Activated CD4-positive, alpha-beta T cell treated with anti-CD3 and anti-CD28 coated beads for 36 hours (primary cell): ENCODE results near the gene GRID1. TPM values are rescaled to one million over a fixed set of nuclear protein-coding genes. Genes with fewer than 3 reads are reported as not detected.

Experiments used
- ATAC-seq: fragments of 200-7000 bp; cut with Tn5 transposase; one replicate; pipeline ENCODE4 v1.10.0; 2021; ENCODE audit warnings: mild to moderate bottlenecking, moderate library complexity
- CTCF ChIA-PET: fragments of 350-600 bp; sonication (Branson Sonifier 250); formaldehyde crosslinking; loops from one replicate; lab custom pipeline; 2021; ENCODE audit warnings: antibody characterized with exemption; lab: Charles Lee
- POLR2A ChIA-PET: fragments of 350-600 bp; sonication (Branson Sonifier 250); formaldehyde crosslinking; loops from one replicate; lab custom pipeline; 2021; ENCODE audit warnings: antibody characterized with exemption, inconsistent platforms; lab: Charles Lee
- DNase-seq: peaks from one replicate; pipeline ENCODE4 v3.0.0-alpha.2; 2020
- H3K27ac Mint-ChIP-seq: one replicate; pipeline ENCODE4 v1.8.0; 2021; ENCODE audit warnings: mixed read lengths
- H3K27me3 Mint-ChIP-seq: one replicate; pipeline ENCODE4 v1.8.0; 2021; ENCODE audit warnings: mixed read lengths
- H3K36me3 Mint-ChIP-seq: one replicate; pipeline ENCODE4 v1.8.0; 2021; ENCODE audit warnings: low read depth, mixed read lengths
- H3K4me1 Mint-ChIP-seq: one replicate; pipeline ENCODE4 v1.8.0; 2021; ENCODE audit warnings: mixed read lengths
- H3K4me3 Mint-ChIP-seq: one replicate; pipeline ENCODE4 v1.8.0; 2021; ENCODE audit warnings: mild to moderate bottlenecking, moderate library complexity, mixed read lengths
- H3K9me3 Mint-ChIP-seq: one replicate; pipeline ENCODE4 v1.8.0; 2021; ENCODE audit warnings: low read depth, mixed read lengths
- intact Hi-C, 2 experiments: fragments of 100-400 bp; cut with DNase I in 1 of 2; cut with micrococcal nuclease in 1 of 2; formaldehyde crosslinking; loops; one replicate each; pipeline versions ENCODE4 v1.14.2 to v1.15.1; 2022 to 2024; cut with DNase I, micrococcal nuclease
- total RNA-seq, 2 experiments: library from RNA; stranded (reverse); gene quantifications; one replicate each; pipeline ENCODE4 v1.2.3, GENCODE V29; 2021

GRID1 gene
- total RNA-seq, 2 experiments from 2014 or later = not detected

GRCh38 chr10:85643171-85643844, 723.3 kb downstream of the GRID1 start:
- intact Hi-C loops = no loop called here
- no peak for ATAC-seq
- ChIA-PET POLR2A (no interaction called here), CTCF (no interaction called here)
- Mint-ChIP-seq H3K4me3 (no peak overlapping the region), H3K27me3 (peaks cover under 1% of the 10 kb centered on the region), H3K27ac (no peak overlapping the region), H3K9me3 (no peaks in the 10 kb centered on the region), H3K36me3 (no peaks in the 10 kb centered on the region), H3K4me1 (no peaks in the 10 kb centered on the region)
- DNase-seq = no peak

- Mint-ChIP-seq H3K36me3 (no peaks in the 10 kb centered on the region), H3K4me1 (no peaks in the 10 kb centered on the region), H3K27me3 (no peaks in the 10 kb centered on the region), H3K4me3 (no peak overlapping the region), H3K9me3 (no peaks in the 10 kb centered on the region), H3K27ac (no peak overlapping the region)
- no peak for DNase-seq
- CTCF ChIA-PET = no interaction called here
- ATAC-seq = no peak
- POLR2A ChIA-PET = no interaction called here
- intact Hi-C loops = no loop called here
Observed at GRCh38 chr10:85642421-85643170, 724.0 kb downstream of the GRID1 start.

- POLR2A ChIA-PET = no interaction called here
- no peaks in the 10 kb centered on the region for H3K27me3 Mint-ChIP-seq
Observed at GRCh38 chr10:85642082-85642420, 724.5 kb downstream of the GRID1 start.

GRCh38 chr10:85641479-85642009, 725.1 kb downstream of the GRID1 start:
- POLR2A ChIA-PET = no interaction called here

More at GRCh38 chr10:85642082-85642420, 724.5 kb downstream of the GRID1 start:
- no peaks in the 10 kb centered on the region for H3K9me3 Mint-ChIP-seq
- no peak overlapping the region for H3K27ac Mint-ChIP-seq
- ATAC-seq (no peak), DNase-seq (no peak)
- no peaks in the 10 kb centered on the region for H3K4me1 Mint-ChIP-seq
- intact Hi-C loops = no loop called here
- CTCF ChIA-PET = no interaction called here
- no peaks in the 10 kb centered on the region for H3K36me3 Mint-ChIP-seq
- H3K4me3 Mint-ChIP-seq = no peak overlapping the region

GRCh38 chr10:85638797-85639196, 727.8 kb downstream of the GRID1 start:
- Mint-ChIP-seq H3K27me3 (no peaks in the 10 kb centered on the region), H3K4me1 (peaks cover 11% of the 10 kb centered on the region), H3K36me3 (no peaks in the 10 kb centered on the region), H3K4me3 (no peak overlapping the region), H3K9me3 (no peaks in the 10 kb centered on the region), H3K27ac (no peak overlapping the region)
- ChIA-PET POLR2A (no interaction called here), CTCF (no interaction called here)
- no peak for ATAC-seq
- intact Hi-C loops = no loop called here
- no peak for DNase-seq

More at GRCh38 chr10:85641479-85642009, 725.1 kb downstream of the GRID1 start:
- no peaks in the 10 kb centered on the region for H3K27me3 Mint-ChIP-seq
- H3K36me3 Mint-ChIP-seq = no peaks in the 10 kb centered on the region
- no peaks in the 10 kb centered on the region for H3K9me3 Mint-ChIP-seq
- ATAC-seq (no peak), DNase-seq (no peak)
- no peak overlapping the region for H3K27ac Mint-ChIP-seq
- intact Hi-C loops = no loop called here
- CTCF ChIA-PET = no interaction called here
- H3K4me1 Mint-ChIP-seq = no peaks in the 10 kb centered on the region
- H3K4me3 Mint-ChIP-seq = no peak overlapping the region

GRCh38 chr10:85635650-85636049, 730.9 kb downstream of the GRID1 start:
- peaks cover 11% of the 10 kb centered on the region for H3K4me1 Mint-ChIP-seq
- H3K9me3 Mint-ChIP-seq = no peaks in the 10 kb centered on the region
- ChIA-PET CTCF (no interaction called here), POLR2A (no interaction called here)
- H3K4me3 Mint-ChIP-seq = no peak overlapping the region
- no peak overlapping the region for H3K27ac Mint-ChIP-seq
- ATAC-seq = no peak
- DNase-seq = no peak
- H3K36me3 Mint-ChIP-seq = no peaks in the 10 kb centered on the region
- intact Hi-C loops = no loop called here
- no peaks in the 10 kb centered on the region for H3K27me3 Mint-ChIP-seq

- H3K4me3 Mint-ChIP-seq = no peak overlapping the region
- no peaks in the 10 kb centered on the region for H3K4me1 Mint-ChIP-seq
- H3K9me3 Mint-ChIP-seq = no peaks in the 10 kb centered on the region
- no peak for ATAC-seq
- ChIA-PET CTCF (no interaction called here), POLR2A (no interaction called here)
- no peaks in the 10 kb centered on the region for H3K27me3 Mint-ChIP-seq
- no peak overlapping the region for H3K27ac Mint-ChIP-seq
- H3K36me3 Mint-ChIP-seq = no peaks in the 10 kb centered on the region
- intact Hi-C loops = no loop called here
- DNase-seq = no peak
Observed at GRCh38 chr10:85624511-85624910, 742.1 kb downstream of the GRID1 start.

- intact Hi-C loops = no loop called here
- H3K9me3 Mint-ChIP-seq = no peaks in the 10 kb centered on the region
- no peaks in the 10 kb centered on the region for H3K4me1 Mint-ChIP-seq
- ATAC-seq (no peak), DNase-seq (no peak)
- CTCF ChIA-PET = interaction anchor here (1.1 kb wide), 1 partner anchor 11 kb away, joined by 3 read pairs; no protein-coding TSS in a partner anchor
- POLR2A ChIA-PET = no interaction called here
- H3K4me3 Mint-ChIP-seq = no peak overlapping the region
- no peak overlapping the region for H3K27ac Mint-ChIP-seq
- H3K27me3 Mint-ChIP-seq = no peaks in the 10 kb centered on the region
- no peaks in the 10 kb centered on the region for H3K36me3 Mint-ChIP-seq
Observed at GRCh38 chr10:85623758-85624157, 742.8 kb downstream of the GRID1 start.

GRCh38 chr10:85623342-85623741, 743.3 kb downstream of the GRID1 start:
- Mint-ChIP-seq H3K36me3 (no peaks in the 10 kb centered on the region), H3K4me3 (no peak overlapping the region), H3K4me1 (no peaks in the 10 kb centered on the region), H3K27ac (no peak overlapping the region), H3K9me3 (no peaks in the 10 kb centered on the region), H3K27me3 (no peaks in the 10 kb centered on the region)
- DNase-seq (no peak), ATAC-seq (no peak)
- intact Hi-C loops = no loop called here
- CTCF ChIA-PET = interaction anchor here (1.1 kb wide), 1 partner anchor 11 kb away, joined by 3 read pairs; no protein-coding TSS in a partner anchor
- POLR2A ChIA-PET = no interaction called here

- DNase-seq (no peak), ATAC-seq (no peak)
- H3K4me1 Mint-ChIP-seq = no peaks in the 10 kb centered on the region
- H3K27ac Mint-ChIP-seq = no peak overlapping the region
- ChIA-PET POLR2A (no interaction called here), CTCF (no interaction called here)
- no peaks in the 10 kb centered on the region for H3K9me3 Mint-ChIP-seq
- intact Hi-C loops = no loop called here
- H3K36me3 Mint-ChIP-seq = no peaks in the 10 kb centered on the region
- no peak overlapping the region for H3K4me3 Mint-ChIP-seq
- H3K27me3 Mint-ChIP-seq = no peaks in the 10 kb centered on the region
Observed at GRCh38 chr10:85622425-85622824, 744.2 kb downstream of the GRID1 start.

GRCh38 chr10:85621562-85621961, 745.0 kb downstream of the GRID1 start:
- no peak overlapping the region for H3K27ac Mint-ChIP-seq
- no peaks in the 10 kb centered on the region for H3K36me3 Mint-ChIP-seq
- POLR2A ChIA-PET = no interaction called here
- H3K4me3 Mint-ChIP-seq = no peak overlapping the region
- CTCF ChIA-PET = no interaction called here
- intact Hi-C loops = no loop called here
- no peak for DNase-seq
- peaks cover under 1% of the 10 kb centered on the region for H3K4me1 Mint-ChIP-seq
- ATAC-seq = no peak
- H3K9me3 Mint-ChIP-seq = no peaks in the 10 kb centered on the region
- H3K27me3 Mint-ChIP-seq = no peaks in the 10 kb centered on the region

- Mint-ChIP-seq H3K27ac (no peak overlapping the region), H3K36me3 (no peaks in the 10 kb centered on the region), H3K4me1 (peaks cover 3% of the 10 kb centered on the region), H3K27me3 (no peaks in the 10 kb centered on the region), H3K4me3 (no peak overlapping the region), H3K9me3 (no peaks in the 10 kb centered on the region)
- DNase-seq (no peak), ATAC-seq (no peak)
- CTCF ChIA-PET = no interaction called here
- intact Hi-C loops = no loop called here
- POLR2A ChIA-PET = no interaction called here
Observed at GRCh38 chr10:85620807-85621206, 745.8 kb downstream of the GRID1 start.
